ENCODE measurements around the gene CD6.
"Not testable (repeated sequence)": the region's sequence is repeated elsewhere in the genome, so short reads cannot be mapped to it uniquely, and the experiment has no call there.

Gene CD6

DNA sequence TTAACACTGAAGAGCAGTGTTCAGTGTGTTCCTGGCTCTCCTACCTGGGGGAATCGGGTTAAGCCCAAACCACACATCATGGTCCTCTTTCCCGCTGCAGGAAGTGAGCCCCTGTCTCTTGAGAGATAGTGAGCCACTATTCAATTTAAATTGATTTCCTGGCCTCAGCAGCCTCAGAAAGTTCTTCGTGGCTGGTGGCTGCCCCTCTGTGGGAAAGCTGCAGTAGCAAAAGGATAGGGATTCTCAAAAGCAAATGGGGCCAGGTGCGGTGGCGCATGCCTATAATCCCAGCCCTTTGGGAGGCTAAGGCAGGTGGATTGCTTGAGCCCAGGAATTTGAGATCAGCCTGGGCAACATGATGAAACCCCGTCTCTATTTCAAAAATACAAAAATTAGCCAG, 81.7 kb downstream of the CD6 start:
- no peak for DNase-seq (ENCODE audit: low spot score)

DNA sequence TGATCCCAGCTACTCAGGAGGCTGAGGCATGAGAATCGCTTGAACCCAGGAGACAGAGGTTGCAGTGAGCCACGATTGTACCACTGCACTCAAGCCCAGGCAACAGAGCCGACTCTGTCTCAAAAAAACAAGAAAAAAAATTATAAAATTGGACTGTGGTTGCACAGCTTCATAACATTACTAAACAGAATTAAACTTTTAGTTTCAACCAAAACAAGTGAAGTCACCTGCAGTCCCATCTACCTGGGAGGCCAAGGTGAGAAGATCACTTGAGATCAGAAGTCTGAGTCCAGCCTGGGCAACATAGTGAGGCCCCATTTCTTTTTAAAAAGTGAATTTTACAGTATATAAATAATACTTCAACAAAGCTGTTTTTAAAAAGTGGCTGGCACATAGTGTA, 83.0 kb downstream of the CD6 start:
- DNase-seq (ENCODE audit: low spot score) = no peak

DNA sequence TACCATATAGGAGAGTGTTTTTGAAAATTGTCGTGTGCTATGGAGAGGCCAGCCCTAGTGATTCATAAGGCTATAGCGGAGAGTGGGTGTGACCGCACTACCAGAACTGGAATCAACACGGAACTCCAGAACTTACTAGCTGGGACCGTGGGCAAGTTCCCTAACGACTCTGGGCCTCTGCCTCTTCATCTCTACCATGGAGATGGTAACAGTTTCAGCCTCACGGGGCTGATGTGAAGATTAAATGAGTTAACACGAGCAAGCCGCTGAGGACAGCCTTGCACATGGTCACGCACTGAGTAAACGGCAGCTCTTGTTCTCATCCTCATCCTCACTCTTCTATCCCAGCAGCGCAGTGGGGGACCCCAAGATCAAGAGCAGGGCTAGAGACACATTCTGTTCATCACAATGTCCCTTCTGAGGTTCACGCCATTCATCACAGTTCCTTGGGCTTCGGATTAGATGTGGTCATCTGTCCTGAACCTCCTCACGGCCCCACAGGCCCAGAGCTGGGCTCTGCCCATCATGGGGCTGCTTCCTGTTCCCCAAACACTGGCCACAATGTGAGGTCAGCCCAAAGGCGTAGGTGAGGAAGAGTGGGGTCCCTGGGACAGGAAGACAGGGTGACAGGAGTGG, 83.6 kb downstream of the CD6 start:
- no peak for DNase-seq (ENCODE audit: low spot score)

DNA sequence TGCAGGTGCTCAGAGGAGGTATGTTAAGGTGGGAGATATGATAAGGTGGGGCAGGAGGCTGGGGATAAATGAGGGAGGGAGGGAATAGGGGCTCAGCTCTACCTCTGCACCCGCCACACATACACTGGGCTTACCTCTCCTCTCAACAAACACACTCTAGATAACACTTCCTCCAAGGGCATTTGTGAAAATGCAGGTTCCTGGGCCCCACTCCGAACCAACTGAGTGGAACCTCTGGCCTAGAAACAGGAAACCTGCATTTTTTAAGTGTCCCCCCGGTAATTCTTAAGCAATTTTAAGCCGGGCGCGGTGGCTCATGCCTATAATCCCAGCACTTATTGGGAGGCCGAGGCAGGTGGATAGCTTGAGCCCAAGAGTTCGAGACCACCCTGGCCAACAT, 84.3 kb downstream of the CD6 start:
- no peak for DNase-seq (ENCODE audit: low spot score)

DNA sequence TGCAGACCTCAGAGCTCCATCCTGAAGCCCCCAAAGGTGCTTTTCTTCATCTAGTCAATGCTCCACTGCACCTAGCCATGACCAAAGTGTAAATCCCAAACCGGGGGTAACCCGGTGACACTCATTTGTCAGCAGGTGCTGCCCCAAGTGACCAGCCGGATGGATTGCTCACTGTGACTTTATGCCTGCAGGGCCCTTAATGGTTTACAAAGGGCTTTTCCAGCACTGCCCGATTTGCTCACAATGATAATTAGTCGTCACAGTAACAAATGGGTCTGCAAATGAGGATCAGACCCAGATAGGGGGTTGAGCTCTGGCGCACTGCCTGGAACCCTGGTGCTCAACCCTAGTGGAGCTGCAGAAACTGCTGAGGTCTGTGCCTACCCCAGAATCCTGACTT, 85.1 kb downstream of the CD6 start:
- no peak for DNase-seq (ENCODE audit: low spot score)

DNA sequence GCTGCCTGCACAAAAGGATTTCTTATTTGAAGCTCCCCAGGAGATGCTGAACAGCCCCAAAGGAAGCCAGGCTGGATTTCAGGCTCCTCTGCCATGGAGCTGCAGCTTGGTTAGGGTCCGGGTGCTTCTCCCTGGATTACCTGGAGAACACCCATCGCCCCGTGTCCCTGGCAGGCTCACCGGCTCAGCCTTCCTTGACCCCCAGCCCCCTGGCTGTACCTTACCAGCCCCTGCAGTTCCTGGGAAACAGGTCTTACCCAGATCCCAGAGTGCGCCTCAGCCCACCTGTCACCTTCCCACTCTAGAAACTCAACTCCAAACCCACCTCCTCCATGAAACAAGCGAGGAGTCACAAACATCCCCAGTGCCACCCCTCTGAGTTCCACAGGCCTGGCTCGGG, 85.5 kb downstream of the CD6 start:
- DNase-seq (ENCODE audit: low spot score) = no peak

DNA sequence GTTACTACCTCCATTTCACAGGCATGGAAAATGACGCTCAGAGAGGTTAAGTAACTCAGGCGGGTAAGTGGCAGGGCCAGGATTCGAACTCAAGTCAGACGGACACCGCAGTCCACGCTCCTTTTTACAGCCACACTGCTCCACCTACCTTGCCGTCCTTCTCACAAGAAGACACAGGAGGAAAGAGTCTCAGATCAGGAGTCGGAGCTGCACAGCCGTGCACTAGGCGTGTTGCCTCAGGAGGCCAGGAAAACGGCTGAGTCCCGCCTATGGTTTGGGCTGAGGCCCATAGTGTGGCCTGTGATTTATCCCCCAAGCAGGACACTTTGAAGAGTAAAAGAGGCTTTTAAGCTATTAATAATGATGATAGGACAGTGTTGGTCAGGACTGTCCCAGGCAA, 86.1 kb downstream of the CD6 start:
- DNase-seq (ENCODE audit: low spot score) = no peak

DNA sequence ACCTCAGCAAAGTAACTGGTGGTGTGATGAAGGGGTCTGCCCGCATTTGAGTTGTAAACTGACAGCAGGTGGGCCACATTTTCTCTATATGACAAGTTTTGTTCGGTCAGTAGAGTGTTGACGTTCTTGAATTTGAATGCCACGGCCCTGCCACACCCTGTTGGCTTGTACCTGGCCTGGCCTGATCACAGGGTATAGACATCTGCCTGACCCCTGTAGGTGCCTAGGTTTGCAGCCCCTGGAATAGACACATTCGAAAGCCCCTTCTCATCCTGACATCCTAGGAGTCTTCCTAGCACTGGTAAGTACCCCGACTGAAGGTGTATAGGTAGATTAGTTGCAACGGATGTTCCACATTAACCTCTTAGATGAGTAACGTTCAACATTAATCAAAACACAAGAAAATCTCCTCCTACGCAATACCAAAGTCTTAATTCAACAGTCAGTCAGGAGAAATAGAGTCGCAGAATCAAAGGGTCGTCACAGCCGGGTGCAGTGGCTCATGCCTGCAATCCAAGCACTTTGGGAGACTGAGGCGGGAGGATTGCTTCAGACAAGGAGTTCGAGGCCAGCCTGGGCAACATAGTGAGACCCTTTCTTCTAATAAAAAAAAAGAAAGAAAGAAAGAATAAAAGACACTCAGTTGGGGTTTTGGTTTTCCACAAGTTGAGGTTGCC, 87.2 kb downstream of the CD6 start:
- no peak for DNase-seq (ENCODE audit: low spot score)

DNA sequence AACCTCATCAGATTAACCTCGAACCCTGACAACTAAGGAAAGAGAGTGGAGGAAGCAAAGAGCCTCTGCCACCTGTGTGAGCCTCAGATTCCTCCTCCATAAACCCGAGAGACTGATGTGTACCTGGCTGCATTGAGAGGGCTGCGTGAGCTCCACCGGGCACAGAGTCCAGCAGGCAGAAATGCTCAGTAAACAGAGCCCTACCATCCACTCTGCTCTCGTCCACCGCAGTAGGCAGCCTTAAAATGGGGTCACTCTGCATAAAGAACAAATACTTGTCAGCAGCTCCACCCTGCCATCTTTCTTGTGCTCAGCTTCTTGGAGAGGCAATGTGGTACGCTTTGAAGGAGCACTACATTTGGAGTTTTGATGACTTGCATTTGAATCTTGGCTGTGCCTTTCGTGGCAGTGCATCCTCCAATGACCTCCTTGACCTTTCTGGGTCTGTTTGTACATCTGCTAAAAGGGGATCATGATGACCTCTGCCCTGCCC, 87.8 kb downstream of the CD6 start:
- DNase-seq (ENCODE audit: low spot score) = no peak

DNA sequence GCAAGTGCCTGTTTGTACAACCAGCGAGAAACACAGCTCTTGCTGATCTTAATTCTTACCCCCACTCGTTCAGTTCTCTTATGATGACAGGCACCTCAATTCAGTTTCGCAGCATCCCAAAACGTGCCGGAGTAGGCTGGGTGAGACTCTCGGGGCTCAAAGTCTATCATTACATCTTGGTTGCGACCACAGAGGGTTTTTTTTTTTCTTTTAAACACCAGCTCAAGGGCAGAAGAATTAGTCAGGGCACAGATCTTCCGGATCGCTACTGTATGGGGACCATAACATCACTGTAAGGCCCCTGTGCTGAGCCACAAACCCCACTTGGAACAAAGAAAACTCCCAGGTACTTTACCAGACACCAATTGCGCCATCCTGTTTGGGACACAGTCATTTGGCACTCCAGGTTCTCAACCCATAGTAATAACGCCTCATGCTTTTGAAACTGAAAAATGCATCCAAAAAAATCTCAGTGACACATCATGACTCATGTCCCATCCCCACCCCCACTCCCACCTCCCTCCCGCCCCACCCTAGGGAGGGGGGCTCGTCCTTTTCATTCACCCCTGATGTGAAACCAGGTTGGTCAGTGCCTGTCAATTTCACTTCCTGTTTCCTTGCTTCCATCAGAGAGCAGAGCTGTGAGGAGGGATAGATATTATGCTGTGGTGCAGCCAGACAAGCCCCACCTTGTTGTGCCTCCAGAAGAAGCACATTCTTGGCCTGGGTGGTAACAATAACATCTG, 89.8 kb downstream of the CD6 start:
- DNase-seq (ENCODE audit: low spot score) = no peak

DNA sequence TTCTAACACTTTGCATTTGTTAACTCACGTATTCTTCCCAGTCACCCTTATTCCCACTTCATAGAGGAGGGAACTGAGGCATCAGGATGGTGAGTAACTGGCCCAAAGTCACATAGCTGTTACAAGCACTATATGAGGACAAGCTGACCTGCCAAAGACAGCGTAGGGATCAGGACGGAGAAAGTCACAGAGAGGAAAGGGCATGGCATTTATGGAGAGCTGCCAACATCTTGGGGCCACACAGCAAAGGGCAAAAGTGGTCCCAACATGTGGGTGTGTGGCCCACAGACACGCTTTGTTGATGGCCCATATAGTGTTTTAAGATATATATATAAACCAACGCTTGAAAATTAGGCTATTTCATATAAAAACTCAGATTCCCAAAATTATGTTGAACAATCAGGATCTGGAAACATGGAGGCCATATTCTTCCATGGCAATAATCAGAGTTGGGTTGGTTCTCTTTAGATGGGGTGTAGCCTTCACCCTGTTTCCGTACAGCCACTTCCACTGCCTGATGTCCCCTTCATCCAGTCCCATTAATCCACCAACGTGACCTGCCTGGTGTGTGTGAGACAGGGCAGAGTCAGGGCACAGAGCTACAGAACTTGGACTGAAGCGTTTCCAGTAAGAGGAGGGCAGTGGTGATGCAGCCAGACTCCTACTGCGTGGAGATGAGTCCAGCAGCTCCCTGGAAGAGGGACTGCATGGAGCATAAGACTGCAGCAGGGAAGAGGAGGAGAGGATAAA, 90.9 kb downstream of the CD6 start:
- no peak for DNase-seq (ENCODE audit: low spot score)

DNA sequence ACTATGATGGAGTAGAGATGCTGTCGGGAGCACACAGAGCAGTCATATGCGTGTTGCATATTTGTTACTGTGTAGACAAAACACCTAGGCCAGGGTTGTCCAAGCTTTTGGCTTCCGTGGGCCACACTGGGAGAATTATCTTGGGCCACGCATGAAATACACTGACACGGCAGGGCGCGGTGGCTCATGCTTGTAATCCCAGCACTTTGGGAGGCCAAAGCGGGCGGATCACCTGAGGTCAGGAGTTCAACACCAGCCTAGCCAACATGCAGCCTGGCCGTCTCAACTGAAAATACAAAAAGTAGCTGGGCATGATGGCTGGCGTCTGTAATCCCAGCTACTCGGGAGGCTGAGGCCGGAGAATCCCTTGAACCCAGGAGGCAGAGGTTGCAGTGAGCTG, 93.8 kb downstream of the CD6 start:
- DNase-seq (ENCODE audit: low spot score) = not testable (repeated sequence)

DNA sequence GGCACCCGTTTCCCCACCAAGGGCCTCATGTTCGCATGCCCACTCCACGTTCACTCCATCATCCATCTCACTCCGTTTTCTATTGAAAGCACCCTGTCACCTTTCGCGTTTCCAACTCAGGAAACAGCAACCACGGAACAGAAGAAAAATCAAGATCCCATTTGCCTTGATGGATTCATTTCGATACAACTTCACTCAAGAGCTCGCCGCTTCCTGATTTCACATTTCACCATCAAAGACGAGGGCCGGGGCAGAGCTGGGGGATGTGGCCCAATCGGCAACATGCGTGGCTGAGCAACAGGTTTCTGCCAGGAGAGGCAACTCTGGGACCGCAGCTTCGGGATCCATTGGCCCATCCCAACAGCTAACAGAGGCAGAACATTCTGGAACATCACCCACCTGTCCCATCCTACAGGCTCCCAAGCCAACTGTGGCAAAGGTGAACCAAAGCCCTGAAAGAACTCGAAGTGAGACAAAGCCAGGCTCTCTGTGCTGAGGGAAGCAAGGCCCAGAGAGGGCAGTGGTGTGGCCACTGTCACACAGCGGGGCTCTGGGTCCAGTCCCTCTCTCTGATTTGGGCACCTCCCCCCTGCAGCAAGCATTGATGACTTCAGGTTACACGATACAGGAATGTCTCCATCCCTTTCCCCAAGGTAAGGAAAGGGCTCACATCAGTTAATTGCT, 94.6 kb downstream of the CD6 start:
- DNase-seq (ENCODE audit: low spot score) = no peak

DNA sequence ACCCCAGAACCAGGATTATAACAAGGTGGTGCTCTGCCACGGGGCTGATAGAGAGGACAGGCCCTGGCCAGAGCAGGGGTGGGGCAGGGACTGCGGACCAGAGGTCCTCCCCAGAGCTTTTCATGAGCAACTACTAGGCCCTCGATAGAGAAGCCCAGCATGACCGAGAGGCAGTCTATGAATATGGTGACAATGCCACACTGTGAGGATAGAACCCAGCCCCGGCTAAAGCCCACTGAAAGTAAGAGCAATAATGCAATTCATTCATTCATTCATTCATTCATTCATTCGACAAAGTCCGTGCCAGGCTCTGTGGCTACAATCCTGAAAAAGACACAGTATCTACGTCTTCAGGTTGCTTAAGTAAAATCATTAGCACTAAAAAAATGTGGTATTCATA, 95.2 kb downstream of the CD6 start:
- no peak for DNase-seq (ENCODE audit: low spot score)

DNA sequence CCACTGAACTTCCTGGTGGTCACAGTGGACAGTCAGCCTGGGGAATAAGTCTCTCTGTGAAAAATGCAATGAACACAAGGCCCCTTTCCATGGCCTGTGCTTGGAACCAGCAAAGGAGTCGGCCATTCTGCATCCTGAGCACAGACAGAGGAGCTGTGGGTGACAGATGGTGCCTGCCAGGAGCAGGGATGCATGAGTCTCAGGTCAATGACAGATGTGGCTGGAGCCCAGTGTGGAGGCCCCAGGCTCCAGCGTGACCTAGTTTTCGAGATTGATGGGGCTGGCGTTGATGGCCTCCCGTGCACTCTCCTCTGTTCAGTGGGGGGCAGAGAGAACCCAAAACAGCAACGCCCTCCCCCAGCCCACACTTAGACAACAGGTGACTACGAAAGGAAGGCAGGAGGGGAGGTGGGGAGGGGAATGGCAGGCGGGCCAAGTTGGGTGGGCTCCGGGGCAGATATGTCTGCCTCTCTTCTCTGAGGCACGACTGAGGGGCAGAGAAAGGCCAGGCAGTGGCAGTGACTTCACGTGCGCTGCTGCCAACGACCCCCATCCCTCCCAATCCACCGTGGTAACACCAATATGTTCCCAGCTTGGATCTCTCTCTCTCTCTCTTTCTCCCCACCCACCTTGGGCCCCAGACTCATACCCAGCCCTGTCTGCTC, 96.4 kb downstream of the CD6 start:
- DNase-seq (ENCODE audit: low spot score) = no peak

DNA sequence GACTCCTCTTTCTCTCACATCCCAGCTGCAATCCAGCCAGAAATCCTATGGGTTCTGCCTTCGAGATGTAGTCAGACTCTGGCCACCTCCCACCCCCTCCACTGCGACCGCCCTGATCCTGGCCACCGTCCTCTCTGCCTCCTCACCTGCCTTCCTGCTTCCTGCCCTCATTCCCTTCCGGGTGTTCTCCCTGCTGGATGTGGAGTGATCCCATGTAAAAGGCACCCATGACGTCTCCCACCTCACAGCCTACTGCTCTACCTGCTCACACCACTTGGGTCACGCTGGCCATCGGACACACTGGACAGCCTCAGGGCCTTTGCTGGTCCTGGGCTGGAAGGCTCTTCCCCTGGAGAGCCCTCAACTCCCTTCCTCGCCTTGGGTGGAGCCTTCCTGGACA, 97.1 kb downstream of the CD6 start:
- no peak for DNase-seq (ENCODE audit: low spot score)

DNA sequence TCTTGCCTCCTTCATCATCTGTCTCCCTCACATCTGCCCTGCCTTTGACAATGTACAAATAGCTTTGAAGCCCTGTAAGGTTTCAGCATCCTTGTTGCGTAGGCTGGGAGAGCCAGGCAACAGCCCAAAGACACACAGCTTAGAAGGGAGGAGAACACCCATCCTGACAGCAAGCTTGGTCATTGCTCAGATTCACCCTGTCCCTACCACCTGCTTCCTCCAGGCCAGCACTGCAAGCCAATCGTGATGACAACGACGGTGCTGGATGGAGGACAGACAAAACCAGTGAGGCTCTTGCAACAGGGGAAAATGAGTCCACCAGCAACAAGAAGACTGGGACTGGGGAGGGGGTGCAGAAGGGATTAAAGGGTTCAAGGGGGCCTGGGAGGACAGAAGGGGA, 97.9 kb downstream of the CD6 start:
- DNase-seq (ENCODE audit: low spot score) = no peak
